Astrocyte (in vitro differentiated cells and primary cell): ENCODE data around the gene SLC22A4. TPM values are rescaled to one million over a fixed set of nuclear protein-coding genes. Genes with fewer than 3 reads are reported as not detected.

Source experiments
- DNase-seq: peaks from one replicate; pipeline ENCODE4 v3.0.0-alpha.2; 2010; ENCODE audit warnings: low read depth
- FAIRE-seq: peaks from 2 replicates; lab custom pipeline; 2011; peaks lifted over from hg19 to GRCh38; lab: Jason Lieb, UNC
- H2AFZ ChIP-seq: 2 replicates; pipeline ENCODE4 v1.6.0; 2012; ENCODE audit warnings: low read depth, low read length, inconsistent platforms
- H3K27ac ChIP-seq: 2 replicates; pipeline ENCODE4 v1.5.1; 2011; ENCODE audit warnings: low read depth, low read length, inconsistent platforms
- H3K27me3 ChIP-seq: 2 replicates; pipeline ENCODE4 v1.6.0; 2011; ENCODE audit warnings: low read length, inconsistent platforms; ENCODE audit not compliant: insufficient read depth
- H3K36me3 ChIP-seq: 2 replicates; pipeline ENCODE4 v1.5.1; 2011; ENCODE audit warnings: low read length, inconsistent platforms; ENCODE audit not compliant: insufficient read depth
- H3K4me1 ChIP-seq: 2 replicates; pipeline ENCODE4 v1.5.1; 2011; ENCODE audit warnings: low read length, inconsistent platforms; ENCODE audit not compliant: insufficient read depth
- H3K4me2 ChIP-seq: 2 replicates; pipeline ENCODE4 v1.6.0; 2012; ENCODE audit warnings: low read length, inconsistent platforms
- H3K4me3 ChIP-seq: 2 replicates; pipeline ENCODE4 v1.5.1; 2011; ENCODE audit warnings: low read depth, mild to moderate bottlenecking, low read length, inconsistent platforms; ENCODE audit not compliant: insufficient read depth
- H3K79me2 ChIP-seq: 2 replicates; pipeline ENCODE4 v1.6.0; 2012; ENCODE audit warnings: mild to moderate bottlenecking, low read length, inconsistent platforms; ENCODE audit not compliant: insufficient read depth
- H3K9ac ChIP-seq: 2 replicates; pipeline ENCODE4 v1.6.0; 2012; ENCODE audit warnings: mild to moderate bottlenecking, low read length, inconsistent platforms
- H3K9me3 ChIP-seq: 2 replicates; pipeline ENCODE4 v1.5.1; 2012; ENCODE audit warnings: low read depth, mild to moderate bottlenecking, low read length, inconsistent platforms; ENCODE audit not compliant: insufficient read depth
- H4K20me1 ChIP-seq: 2 replicates; pipeline ENCODE4 v1.6.0; 2012; ENCODE audit warnings: low read length, inconsistent platforms; ENCODE audit not compliant: insufficient read depth
- H3K27ac Mint-ChIP-seq: one replicate; pipeline ENCODE4 v1.8.0; 2021; ENCODE audit warnings: mild to moderate bottlenecking, mixed read lengths; ENCODE audit not compliant: unreplicated experiment
- H3K27me3 Mint-ChIP-seq: one replicate; pipeline ENCODE4 v1.8.0; 2021; ENCODE audit warnings: low read depth, mixed read lengths; ENCODE audit not compliant: unreplicated experiment
- H3K36me3 Mint-ChIP-seq: one replicate; pipeline ENCODE4 v1.8.0; 2021; ENCODE audit warnings: low read depth, mixed read lengths; ENCODE audit not compliant: unreplicated experiment
- H3K4me1 Mint-ChIP-seq: one replicate; pipeline ENCODE4 v1.8.0; 2021; ENCODE audit warnings: low read depth, mixed read lengths; ENCODE audit not compliant: unreplicated experiment
- H3K4me3 Mint-ChIP-seq: one replicate; pipeline ENCODE4 v1.8.0; 2021; ENCODE audit warnings: mild to moderate bottlenecking, moderate library complexity, mixed read lengths; ENCODE audit not compliant: unreplicated experiment
- H3K9me3 Mint-ChIP-seq: one replicate; pipeline ENCODE4 v1.8.0; 2021; ENCODE audit warnings: mild to moderate bottlenecking, mixed read lengths; ENCODE audit not compliant: unreplicated experiment
- CTCF ChIP-seq: IDR thresholded peaks from 2 replicates; pipeline ENCODE4 v1.5.1; 2011; ENCODE audit warnings: low read depth, mild to moderate bottlenecking, inconsistent platforms, low read length, moderate library complexity; ENCODE audit not compliant: insufficient read depth
- EZH2 ChIP-seq: IDR thresholded peaks from 2 replicates; pipeline ENCODE4 v1.6.1; 2012; ENCODE audit warnings: mild to moderate bottlenecking, low read length, inconsistent platforms; ENCODE audit not compliant: insufficient read depth
- total RNA-seq: library from RNA; stranded (reverse); gene quantifications from 2 replicates; pipeline ENCODE4 v1.2.1, GENCODE V29; 2021

Gene SLC22A4
- total RNA-seq, 1 donor from 2014 or later = 4.5 TPM

DNA sequence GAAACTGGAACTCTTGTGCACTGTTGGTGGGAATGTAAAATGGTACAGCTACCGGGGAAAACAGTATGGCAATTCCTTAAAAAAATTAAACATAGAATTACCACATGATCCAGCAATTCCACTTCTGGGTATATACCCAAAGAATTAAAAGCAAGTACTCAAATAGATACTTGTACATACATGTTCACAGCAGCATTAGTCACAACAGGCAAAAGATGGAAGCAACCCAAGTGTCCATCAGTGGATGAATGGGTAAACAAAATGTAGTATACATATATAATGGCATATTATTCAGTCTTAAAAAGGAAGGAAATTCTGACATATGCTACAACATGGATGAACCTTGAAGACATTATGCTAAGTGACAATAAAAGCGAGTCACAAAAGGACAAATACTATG, 67.9 kb downstream of the SLC22A4 start:
- Mint-ChIP-seq H3K27me3 (no peaks in the 10 kb centered on the region), H3K4me3 (no peak overlapping the region), H3K27ac (no peak overlapping the region), H3K36me3 (peaks cover 4% of the 10 kb centered on the region), H3K9me3 (peaks cover 7% of the 10 kb centered on the region), H3K4me1 (peaks cover 10% of the 10 kb centered on the region)
- Histone ChIP-seq H3K79me2 (no peaks in the 10 kb centered on the region), H3K9me3 (no peaks in the 10 kb centered on the region), H2AFZ (no peak overlapping the region), H3K27ac (no peak overlapping the region), H3K4me3 (no peak overlapping the region), H3K9ac (no peak overlapping the region), H3K4me2 (no peak overlapping the region), H4K20me1 (no peaks in the 10 kb centered on the region), H3K27me3 (no peaks in the 10 kb centered on the region), H3K4me1 (peaks cover 17% of the 10 kb centered on the region), H3K36me3 (no peaks in the 10 kb centered on the region)
- TF ChIP-seq CTCF (no peak), EZH2 (no peak)
- FAIRE-seq (no peak), DNase-seq (no peak)

- Mint-ChIP-seq H3K4me3 (no peak overlapping the region), H3K4me1 (peaks cover 10% of the 10 kb centered on the region), H3K9me3 (peaks cover 7% of the 10 kb centered on the region), H3K36me3 (peaks cover 4% of the 10 kb centered on the region), H3K27me3 (no peaks in the 10 kb centered on the region), H3K27ac (no peak overlapping the region)
- no peak overlapping the region for H3K9ac ChIP-seq
- no peak overlapping the region for H3K27ac ChIP-seq
- peaks cover 17% of the 10 kb centered on the region for H3K4me1 ChIP-seq
- no peaks in the 10 kb centered on the region for H3K9me3 ChIP-seq
- peak; percentile 93 for DNase-seq
- no peaks in the 10 kb centered on the region for H3K27me3 ChIP-seq
- no peaks in the 10 kb centered on the region for H3K36me3 ChIP-seq
- H3K79me2 ChIP-seq = no peaks in the 10 kb centered on the region
- H2AFZ ChIP-seq = no peak overlapping the region
- FAIRE-seq = peak; percentile 23
- no peak overlapping the region for H3K4me2 ChIP-seq
- H4K20me1 ChIP-seq = no peaks in the 10 kb centered on the region
- no peak overlapping the region for H3K4me3 ChIP-seq
- TF ChIP-seq CTCF (no peak), EZH2 (no peak)
These were observed 69.4 kb downstream of the SLC22A4 start for GRCh38 chr5:132363431-132364112.

GRCh38 chr5:132364319-132364718, 70.1 kb downstream of the SLC22A4 start:
- Mint-ChIP-seq H3K9me3 (peaks cover 7% of the 10 kb centered on the region), H3K27ac (peak overlapping the region; percentile 9), H3K4me3 (no peak overlapping the region), H3K27me3 (no peaks in the 10 kb centered on the region), H3K4me1 (peaks cover 12% of the 10 kb centered on the region), H3K36me3 (peaks cover 4% of the 10 kb centered on the region)
- no peak overlapping the region for H3K4me3 ChIP-seq
- no peaks in the 10 kb centered on the region for H3K27me3 ChIP-seq
- H3K79me2 ChIP-seq = no peaks in the 10 kb centered on the region
- H4K20me1 ChIP-seq = no peaks in the 10 kb centered on the region
- H3K27ac ChIP-seq = peak overlapping the region; percentile 61
- peaks cover 17% of the 10 kb centered on the region for H3K4me1 ChIP-seq
- H3K36me3 ChIP-seq = no peaks in the 10 kb centered on the region
- no peak overlapping the region for H2AFZ ChIP-seq
- no peaks in the 10 kb centered on the region for H3K9me3 ChIP-seq
- FAIRE-seq = no peak
- TF ChIP-seq CTCF = no peak
- TF ChIP-seq EZH2 = no peak
- H3K9ac ChIP-seq = no peak overlapping the region
- H3K4me2 ChIP-seq = no peak overlapping the region
- DNase-seq = peak; percentile 76
